ENCODE data around the gene NEK6.

DNA sequence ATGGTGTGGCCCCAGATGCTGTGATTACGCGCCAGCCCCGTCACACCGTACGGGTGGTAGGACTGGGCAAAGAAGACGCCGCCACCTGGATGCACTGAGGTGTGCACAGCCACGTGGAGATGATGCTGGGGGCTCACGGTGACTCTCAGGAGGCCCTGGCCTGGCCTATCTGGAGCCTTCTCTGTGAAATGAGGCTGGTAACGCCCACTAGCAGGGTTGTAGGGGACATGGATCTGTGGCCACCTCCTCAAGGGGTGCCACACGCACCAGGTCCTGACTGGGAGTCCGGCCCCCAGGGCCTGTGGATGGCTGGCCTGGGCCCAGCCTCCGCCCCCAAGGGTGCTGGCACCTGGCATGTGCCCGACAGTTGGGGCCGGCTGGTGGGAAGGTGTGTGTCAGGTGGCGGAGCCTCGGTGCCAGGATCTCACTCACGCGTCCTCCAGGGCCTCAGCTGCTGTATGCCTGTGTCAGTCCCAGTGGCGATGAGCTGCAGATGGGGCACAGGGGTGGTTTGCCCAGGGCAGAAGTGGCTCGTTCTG lies 32.4 kb downstream of the NEK6 start:
- TF ChIP-seq CTCF (IDR thresholded peaks at IDR 0.05): no peak
- no peak for TF ChIP-seq POLR2A (IDR thresholded peaks at IDR 0.05)

Data from lower leg skin (tissue), 3 donors.